ES-I3 (cell line): ENCODE data around the gene WWOX.

Source experiments
- H3K36me3 ChIP-seq: 2 replicates; pipeline ENCODE4 v1.6.1; 2013; ENCODE audit warnings: mild to moderate bottlenecking, low read length, control low read depth, moderate library complexity; ENCODE audit not compliant: insufficient read depth
- H3K4me1 ChIP-seq: 2 replicates; pipeline ENCODE4 v1.6.1; 2013; ENCODE audit warnings: mild to moderate bottlenecking, control low read depth, low read length; ENCODE audit not compliant: insufficient read depth
- H3K9ac ChIP-seq: 2 replicates; pipeline ENCODE4 v1.6.1; 2013; ENCODE audit warnings: low read depth, mild to moderate bottlenecking, low read length, moderate library complexity
- H3K9me3 ChIP-seq: 2 replicates; pipeline ENCODE4 v1.6.1; 2013; ENCODE audit warnings: mild to moderate bottlenecking, low read length, moderate library complexity; ENCODE audit not compliant: control insufficient read depth, insufficient read depth

The WWOX gene

GRCh38 chr16:78755751-78756661, 656.6 kb downstream of the WWOX start:
- Histone ChIP-seq H3K9me3 (no peaks in the 10 kb centered on the region), H3K4me1 (no peaks in the 10 kb centered on the region), H3K36me3 (no peaks in the 10 kb centered on the region), H3K9ac (no peak overlapping the region)

GRCh38 chr16:78759596-78759995, 660.1 kb downstream of the WWOX start:
- no peaks in the 10 kb centered on the region for H3K36me3 ChIP-seq
- H3K4me1 ChIP-seq: peaks cover 5% of the 10 kb centered on the region; the same call in 1 of the 2 replicates

GRCh38 chr16:78760611-78761010, 661.2 kb downstream of the WWOX start:
- no peak overlapping the region for H3K9ac ChIP-seq
- no peaks in the 10 kb centered on the region for H3K9me3 ChIP-seq
- H3K36me3 ChIP-seq: no peaks in the 10 kb centered on the region
- H3K4me1 ChIP-seq: peaks cover 5% of the 10 kb centered on the region; the same call in 1 of the 2 replicates

More at GRCh38 chr16:78759596-78759995, 660.1 kb downstream of the WWOX start:
- Histone ChIP-seq H3K9me3 (no peaks in the 10 kb centered on the region), H3K9ac (no peak overlapping the region)

DNA sequence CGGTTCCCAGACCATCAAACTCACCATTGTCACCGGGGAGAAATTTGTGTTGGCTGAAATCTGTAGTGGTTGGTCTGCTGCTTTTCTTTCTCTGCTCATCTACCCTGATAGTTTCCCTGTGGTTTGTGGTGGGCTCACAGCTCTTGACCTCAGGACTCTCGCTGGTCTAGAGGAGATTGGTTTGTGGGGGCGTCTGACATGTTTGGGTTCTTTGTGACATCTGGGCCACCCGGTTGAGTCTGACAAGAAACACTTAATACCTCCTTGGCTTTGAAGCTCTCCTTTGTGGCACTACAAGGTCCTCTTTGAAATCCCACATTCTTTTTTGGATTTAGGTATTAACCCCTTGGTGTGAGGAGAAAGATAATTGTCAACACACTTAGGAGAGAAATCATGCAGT, 662.0 kb downstream of the WWOX start:
- Histone ChIP-seq H3K36me3 (no peaks in the 10 kb centered on the region), H3K9me3 (no peaks in the 10 kb centered on the region), H3K4me1 (peaks cover 5% of the 10 kb centered on the region; the same call in 1 of the 2 replicates), H3K9ac (no peak overlapping the region)

GRCh38 chr16:78762222-78762621, 662.8 kb downstream of the WWOX start:
- H3K9me3 ChIP-seq: no peaks in the 10 kb centered on the region
- peaks cover 5% of the 10 kb centered on the region; the same call in 1 of the 2 replicates for H3K4me1 ChIP-seq
- H3K9ac ChIP-seq: no peak overlapping the region
- H3K36me3 ChIP-seq: no peaks in the 10 kb centered on the region

- Histone ChIP-seq H3K9me3 (no peaks in the 10 kb centered on the region), H3K36me3 (no peaks in the 10 kb centered on the region)
Measured at GRCh38 chr16:78763821-78764440, 664.5 kb downstream of the WWOX start.

DNA sequence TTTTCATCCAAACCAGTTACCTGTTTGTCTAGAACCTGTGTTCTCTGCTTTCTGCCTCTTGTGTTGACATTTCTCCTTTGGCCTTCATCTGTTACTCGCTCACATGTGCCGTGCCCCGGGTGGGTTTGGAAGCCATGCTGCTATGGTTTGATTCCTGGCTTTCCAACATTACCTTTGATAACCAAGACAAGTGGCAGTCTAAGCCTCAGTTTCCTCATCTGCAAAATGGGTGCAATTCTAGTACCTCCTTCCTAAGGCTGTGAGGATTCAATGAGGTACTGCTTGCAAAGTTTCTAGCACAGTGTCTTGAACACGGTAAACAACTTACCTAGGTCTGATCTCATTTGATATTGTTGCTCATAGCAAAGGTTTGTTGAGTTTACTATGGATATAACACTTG, 665.0 kb downstream of the WWOX start:
- Histone ChIP-seq H3K9me3 (no peaks in the 10 kb centered on the region), H3K9ac (no peak overlapping the region), H3K4me1 (peaks cover 5% of the 10 kb centered on the region; the same call in 1 of the 2 replicates), H3K36me3 (no peaks in the 10 kb centered on the region)

More at GRCh38 chr16:78763821-78764440, 664.5 kb downstream of the WWOX start:
- H3K9ac ChIP-seq: no peak overlapping the region
- H3K4me1 ChIP-seq: peaks cover 5% of the 10 kb centered on the region; the same call in 1 of the 2 replicates

DNA sequence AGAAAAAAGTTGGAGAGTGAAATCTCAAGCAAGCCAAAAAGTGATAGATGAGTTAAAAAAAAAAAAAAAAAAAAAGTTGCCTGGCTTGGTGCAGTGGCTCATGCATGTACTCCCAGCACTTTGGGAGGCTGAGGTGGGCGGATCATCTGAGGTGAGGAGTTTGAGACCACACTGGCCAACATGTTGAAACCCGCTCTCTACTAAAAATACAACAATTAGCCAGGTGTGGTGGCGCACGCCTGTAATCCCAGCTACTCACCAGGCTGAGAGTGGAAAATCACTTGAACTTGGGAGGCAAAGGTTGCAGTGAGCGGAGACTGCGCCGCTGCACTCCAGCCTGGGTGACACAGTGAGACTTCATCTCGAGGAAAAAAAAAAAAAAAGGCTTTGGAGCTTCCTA, 668.8 kb downstream of the WWOX start:
- Histone ChIP-seq H3K36me3 (no peaks in the 10 kb centered on the region), H3K4me1 (no peaks in the 10 kb centered on the region), H3K9ac (no peak overlapping the region), H3K9me3 (no peaks in the 10 kb centered on the region; the same call in 1 of the 2 replicates)

GRCh38 chr16:78768718-78769117, 669.3 kb downstream of the WWOX start:
- Histone ChIP-seq H3K4me1 (no peaks in the 10 kb centered on the region), H3K36me3 (no peaks in the 10 kb centered on the region), H3K9me3 (no peaks in the 10 kb centered on the region; the same call in 1 of the 2 replicates), H3K9ac (no peak overlapping the region)

DNA sequence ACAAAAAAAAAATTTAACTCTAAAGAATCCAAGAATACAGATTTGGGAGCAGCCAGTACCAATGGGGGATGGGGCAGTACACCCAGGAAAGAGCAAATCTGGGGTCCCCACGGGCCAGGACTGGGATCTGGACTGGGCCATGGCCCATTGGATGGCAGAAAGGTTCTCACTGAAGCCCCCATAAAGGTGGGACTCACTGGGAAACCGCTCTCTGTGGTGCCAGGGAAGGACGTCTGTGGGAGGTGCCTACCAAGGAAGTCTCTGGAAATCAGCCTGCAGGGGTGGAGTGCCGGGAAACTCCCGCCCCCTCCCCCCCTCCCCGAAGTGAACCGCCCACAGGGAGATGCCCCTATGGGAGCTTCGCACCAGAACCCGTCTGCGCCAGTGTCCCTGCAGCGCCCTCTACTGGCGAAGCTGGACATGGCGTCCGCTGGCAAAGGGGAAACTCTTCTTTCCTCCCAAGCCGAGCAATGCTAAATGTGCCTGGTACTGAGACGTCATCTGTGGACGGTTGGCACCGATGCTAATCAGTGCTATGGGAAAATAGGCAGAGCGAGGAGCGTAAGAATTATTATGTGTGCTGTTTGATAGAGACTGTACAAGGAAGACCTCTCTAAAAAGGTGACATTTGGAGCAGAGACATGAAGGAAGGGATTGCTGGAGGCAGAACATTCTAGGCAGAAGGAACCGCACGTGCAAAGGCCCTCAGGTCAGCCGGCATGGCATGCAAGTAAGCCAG, 671.1 kb downstream of the WWOX start:
- no peaks in the 10 kb centered on the region for H3K36me3 ChIP-seq
- no peaks in the 10 kb centered on the region for H3K4me1 ChIP-seq
- no peaks in the 10 kb centered on the region; the same call in 1 of the 2 replicates for H3K9me3 ChIP-seq
- no peak overlapping the region for H3K9ac ChIP-seq

DNA sequence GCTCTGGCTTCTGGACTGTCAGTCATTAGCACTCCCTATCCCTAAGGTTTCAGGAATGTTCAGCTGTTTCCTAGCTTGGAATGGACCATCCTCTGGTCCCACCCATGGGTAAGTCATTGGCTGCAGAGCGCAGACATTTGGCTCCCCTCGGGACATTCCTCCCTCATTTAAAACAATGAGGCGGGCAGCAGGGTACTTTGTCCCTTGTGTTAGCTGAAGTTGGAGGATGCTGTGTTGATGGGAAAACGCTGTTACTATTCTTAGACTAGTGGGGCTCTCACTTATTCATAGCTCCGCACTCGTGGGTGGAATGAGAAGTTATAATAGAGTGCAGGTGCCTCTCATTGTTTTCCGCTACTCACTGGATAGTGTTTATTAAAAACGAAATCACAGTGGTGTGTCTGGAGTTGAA, 673.8 kb downstream of the WWOX start:
- no peak overlapping the region for H3K9ac ChIP-seq
- H3K9me3 ChIP-seq: no peaks in the 10 kb centered on the region; the same call in 1 of the 2 replicates
- H3K4me1 ChIP-seq: no peaks in the 10 kb centered on the region
- no peaks in the 10 kb centered on the region for H3K36me3 ChIP-seq

DNA sequence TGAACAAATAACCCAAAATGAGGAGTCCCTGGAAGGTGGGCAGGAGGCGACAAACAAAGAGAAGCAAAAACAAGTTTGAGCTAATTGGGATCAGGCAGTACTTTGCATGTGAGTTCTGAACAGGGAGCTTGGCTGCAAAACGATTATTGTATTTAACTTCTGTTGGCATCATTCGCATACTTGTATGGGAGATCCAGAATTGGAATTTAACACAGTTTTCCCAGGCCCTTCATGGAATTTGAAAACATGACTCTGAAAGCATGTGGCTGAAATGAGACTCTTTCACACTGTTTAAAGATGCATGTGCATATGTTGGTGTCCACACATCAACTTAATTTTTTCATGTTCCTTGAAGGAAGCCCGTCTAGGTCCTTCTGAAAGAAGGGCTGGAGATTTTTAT, 674.3 kb downstream of the WWOX start:
- H3K36me3 ChIP-seq: no peaks in the 10 kb centered on the region
- H3K9ac ChIP-seq: no peak overlapping the region
- H3K9me3 ChIP-seq: no peaks in the 10 kb centered on the region; the same call in 1 of the 2 replicates
- no peaks in the 10 kb centered on the region for H3K4me1 ChIP-seq

GRCh38 chr16:78775161-78775561, 675.7 kb downstream of the WWOX start:
- Histone ChIP-seq H3K9ac (no peak overlapping the region), H3K4me1 (no peaks in the 10 kb centered on the region), H3K9me3 (no peaks in the 10 kb centered on the region; the same call in 1 of the 2 replicates), H3K36me3 (no peaks in the 10 kb centered on the region)
